SHP77 treated with DMSO at 0.1 percent for 48 hours (cell line): ENCODE measurements around the gene DEDD2.

Experiments used
- DNase-seq: peaks from one replicate; lab custom pipeline; 2025; lab: John Stamatoyannopoulos, UW

Gene DEDD2

DNA sequence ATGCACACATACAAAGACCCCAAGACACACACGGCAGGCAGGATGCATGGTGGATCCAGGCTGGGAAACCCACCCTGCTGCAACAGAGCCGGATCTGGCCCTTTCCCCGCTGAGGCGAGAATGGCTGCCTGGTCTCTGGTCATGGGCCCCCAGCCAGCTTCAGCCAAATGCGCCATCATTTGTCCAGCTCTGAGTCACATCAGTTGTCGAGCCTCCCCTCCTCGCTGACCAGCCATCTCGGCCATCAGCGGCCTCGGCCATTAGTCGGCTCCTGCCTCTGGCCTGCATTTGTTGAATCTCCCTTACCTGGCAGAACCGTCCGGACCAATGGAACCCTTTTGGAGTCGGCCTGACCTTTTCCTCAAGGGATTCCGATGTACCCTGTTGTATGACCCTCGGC, 46.8 kb downstream of the DEDD2 start:
- DNase-seq = no peak

GRCh38 chr19:42169486-42170413, 47.7 kb downstream of the DEDD2 start:
- DNase-seq = no peak

DNA sequence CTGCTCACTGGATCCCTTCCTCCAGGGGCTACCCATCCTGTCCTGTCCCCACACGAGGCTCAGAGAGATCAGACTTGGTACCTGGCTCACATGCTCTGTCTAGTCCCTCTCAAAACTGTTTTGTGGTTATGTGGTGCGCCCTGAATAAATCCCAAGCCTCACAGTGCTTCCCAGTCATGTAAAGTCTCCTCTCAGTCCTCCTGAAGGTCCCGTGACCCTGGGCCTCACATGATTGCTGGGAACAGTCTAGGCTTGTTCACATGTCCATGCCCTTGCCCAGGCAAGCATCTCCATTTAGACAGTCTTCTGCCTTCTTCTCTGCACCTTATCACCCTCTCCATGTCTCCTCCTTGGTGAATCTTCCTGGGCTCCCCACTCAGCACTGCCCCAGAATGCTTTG, 49.3 kb downstream of the DEDD2 start:
- no peak for DNase-seq

GRCh38 chr19:42166316-42166715, 51.2 kb downstream of the DEDD2 start:
- no peak for DNase-seq

GRCh38 chr19:42165146-42165545, 52.3 kb downstream of the DEDD2 start:
- DNase-seq = no peak

- no peak for DNase-seq
Measured at GRCh38 chr19:42161616-42162263, 55.7 kb downstream of the DEDD2 start.

- DNase-seq = no peak
Measured at GRCh38 chr19:42159942-42160341, 57.5 kb downstream of the DEDD2 start.

DNA sequence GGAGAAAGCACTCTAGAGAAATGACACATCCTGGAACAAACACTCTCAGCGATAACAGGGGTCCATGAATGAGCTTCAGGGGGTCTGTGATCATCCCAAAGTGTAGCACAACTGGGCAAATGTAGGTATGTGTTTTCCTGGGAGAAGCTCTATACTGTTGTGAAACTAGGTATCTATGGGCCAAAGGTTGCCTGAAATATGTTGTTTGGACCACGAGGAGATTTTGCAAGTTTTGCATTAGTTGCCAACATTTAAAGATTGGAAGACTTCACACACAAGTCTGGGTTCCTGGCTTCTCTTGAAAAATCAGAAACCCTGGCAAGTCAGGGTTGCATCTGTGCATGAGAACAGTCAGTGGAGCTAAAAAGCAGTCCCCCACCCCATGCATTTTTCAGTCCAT, 58.6 kb downstream of the DEDD2 start:
- no peak for DNase-seq

GRCh38 chr19:42156571-42156970, 60.9 kb downstream of the DEDD2 start:
- no peak for DNase-seq

DNA sequence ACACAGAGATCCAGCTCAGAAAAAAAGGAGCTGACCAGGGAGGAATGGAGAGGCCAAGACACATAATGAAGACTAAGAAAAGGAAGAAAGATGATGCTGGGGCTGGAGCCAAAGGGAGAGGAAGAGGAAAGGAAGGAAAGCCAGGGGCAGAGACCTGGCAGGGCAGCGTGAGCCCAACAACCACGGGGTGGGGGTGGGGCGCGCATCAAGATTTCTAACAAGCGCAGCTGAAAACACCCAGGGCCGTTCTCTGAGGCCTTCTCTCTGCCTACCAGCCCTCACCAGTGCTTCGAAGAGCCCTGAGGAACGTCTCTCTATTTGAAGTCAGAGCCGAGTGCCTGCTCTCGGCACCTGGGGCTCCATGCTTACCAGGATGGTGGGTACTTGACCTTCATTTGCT, 61.7 kb downstream of the DEDD2 start:
- no peak for DNase-seq

GRCh38 chr19:42154471-42155323, 62.8 kb downstream of the DEDD2 start:
- DNase-seq = peak; percentile 51

DNA sequence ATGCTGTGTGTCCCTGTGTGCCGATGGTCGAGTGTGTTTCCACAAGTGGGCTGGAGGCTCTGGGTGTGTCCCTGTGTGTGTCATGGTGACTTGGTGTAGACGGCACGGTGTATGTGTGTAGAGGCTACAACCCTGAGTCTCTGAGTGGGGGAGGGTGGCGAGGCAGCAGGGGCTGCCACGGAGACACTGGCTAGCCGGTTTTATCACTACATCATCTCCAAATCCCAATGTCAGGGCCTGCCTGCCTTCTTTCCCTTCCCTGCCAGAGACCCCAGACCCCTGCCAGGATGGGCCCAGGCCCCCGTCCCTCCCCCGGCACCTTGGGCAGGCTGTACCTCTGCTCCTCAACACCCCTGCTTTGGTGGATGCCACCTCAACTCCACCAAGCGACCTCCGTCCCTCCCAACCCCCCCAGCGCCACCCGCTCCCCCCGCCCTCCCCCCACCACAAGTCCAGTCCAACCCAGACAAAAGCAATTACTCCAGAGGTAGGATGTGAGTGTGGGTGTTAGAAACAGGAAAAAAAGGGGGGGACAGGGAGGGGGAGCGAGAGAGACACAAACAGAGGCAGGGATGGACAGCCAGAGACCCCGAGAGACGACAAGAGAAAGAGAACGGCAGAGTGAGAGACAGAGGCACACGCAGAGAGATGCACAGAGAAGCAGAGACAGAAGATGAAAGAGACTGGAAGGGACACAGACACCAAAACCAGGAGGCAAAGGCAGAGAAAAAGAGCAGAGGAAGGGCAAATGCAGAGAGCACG, 63.6 kb downstream of the DEDD2 start:
- DNase-seq = peak; percentile 30

DNA sequence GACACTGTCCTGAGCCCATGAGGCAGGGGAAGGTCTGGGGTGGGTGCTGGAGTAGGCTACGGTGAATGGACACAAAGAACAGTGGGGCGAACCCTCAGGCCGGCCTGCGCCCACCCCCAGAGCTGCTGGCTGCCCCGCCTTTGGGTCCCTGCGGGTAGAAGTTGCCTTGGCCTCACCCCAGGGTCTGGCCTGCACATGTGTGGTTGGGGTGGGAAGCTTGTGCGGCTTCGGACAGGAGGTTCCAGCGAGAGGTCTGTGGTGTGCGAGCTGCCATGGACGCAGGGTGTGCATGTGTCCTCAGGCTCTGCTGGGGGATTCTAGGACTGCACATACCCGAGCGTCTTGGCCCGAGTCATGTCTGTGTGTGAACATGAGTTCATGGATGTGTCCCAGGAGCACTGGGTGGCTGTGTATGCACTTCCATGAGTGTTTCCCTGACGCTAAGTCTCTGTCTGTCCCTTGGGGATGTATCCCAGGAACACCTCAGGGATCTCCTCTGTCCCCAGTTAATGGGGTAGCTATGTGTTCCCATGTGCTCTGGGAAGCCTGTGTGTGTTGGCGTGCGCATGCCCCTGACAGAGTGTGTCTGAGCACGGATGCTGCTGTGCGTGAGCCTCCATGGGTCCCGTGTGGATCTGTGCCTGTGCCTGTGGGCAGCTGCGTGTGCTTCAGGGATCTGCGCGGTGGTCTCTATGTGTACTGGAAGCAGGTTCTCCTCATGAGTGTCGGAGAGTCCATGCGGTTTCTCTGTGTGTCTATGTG, 64.4 kb downstream of the DEDD2 start:
- no peak for DNase-seq

- no peak for DNase-seq
Measured at GRCh38 chr19:42151782-42152684, 65.4 kb downstream of the DEDD2 start.

DNA sequence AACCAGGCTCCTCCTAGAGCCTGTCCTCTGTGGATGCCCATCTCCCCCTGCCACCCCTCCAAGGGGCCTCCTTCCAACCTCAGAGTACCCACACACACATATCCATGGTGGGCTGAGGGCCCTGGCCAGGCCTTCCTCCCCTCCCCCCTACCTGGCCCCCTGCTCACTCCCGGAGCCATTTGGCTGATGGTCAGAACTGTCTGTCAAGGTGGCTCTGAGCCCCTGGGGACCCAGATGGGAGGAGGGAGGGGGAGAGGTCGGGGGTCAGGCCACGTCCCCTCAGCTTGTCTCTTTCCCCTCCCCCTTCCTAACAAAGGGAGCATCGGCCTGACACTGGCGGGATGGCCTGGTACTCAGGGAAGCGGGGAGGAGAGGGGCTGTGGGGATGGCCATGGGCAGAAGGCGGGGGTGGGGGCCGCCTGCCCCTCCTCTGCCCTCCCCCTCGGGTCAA, 66.5 kb downstream of the DEDD2 start:
- no peak for DNase-seq

DNA sequence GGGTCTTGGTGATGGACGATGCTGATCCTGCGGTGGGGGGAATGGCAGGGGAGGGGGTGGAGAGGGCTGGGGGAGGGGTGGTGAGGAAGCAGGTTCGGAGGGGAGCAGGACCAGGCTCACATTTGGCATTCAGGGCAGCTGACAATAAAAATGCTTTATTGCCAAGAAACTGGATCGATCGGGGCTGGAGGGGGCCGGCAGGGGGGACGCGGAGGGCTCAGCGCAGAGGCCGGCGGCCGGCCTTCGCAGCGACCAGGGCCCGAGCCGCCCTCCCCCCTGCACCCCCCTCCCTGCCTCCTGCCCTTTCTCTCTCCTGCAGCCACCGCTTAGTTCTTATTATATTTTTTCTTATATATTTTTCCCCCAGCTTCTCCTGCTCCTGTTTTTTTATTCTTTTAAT, 67.1 kb downstream of the DEDD2 start:
- no peak for DNase-seq

DNA sequence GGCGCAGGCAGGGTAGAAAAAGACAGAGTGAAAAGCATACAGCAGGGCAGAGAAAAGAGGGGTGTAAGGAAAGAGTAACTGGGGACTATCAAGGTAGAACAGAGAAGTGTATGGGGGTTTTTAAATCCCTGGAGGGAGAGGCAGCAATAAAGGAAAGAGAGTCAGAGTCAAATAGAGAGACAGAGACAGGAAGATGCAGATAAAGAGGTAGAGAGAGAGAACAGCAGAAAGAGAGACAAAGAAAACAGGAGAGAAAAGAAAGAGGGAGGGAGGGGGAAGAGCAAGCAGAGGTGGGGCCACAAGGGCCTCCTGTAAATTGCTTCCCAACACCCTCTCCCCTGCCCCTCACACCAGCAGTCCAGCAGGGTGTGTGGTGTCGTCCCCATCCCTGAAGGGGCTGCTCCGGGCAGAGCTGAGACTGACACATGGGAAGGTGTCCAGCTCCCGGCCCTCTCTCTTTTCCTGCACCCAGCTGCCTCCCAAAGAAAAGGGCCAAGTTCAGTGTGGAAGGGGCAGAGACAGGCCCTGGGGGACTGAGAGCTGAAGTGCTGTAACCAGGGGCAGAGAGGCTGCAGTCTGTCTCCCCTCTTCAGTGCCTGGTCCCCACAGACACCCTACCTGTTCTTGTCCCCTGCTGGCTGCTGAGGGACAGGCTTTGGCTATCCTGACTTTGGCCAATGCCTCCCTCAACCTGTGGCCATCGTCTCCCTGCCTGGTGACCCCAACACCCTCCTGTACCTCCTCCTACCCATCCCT, 67.9 kb downstream of the DEDD2 start:
- no peak for DNase-seq
